GM21717 (cell line): Measurements from ENCODE around the gene TGFBR1.

Source experiments
- ATAC-seq: cut with Tn5 transposase; IDR thresholded peaks from one replicate; pipeline ENCODE4 v1.9.1; 2021; ENCODE audit warnings: mild to moderate bottlenecking, moderate library complexity; ENCODE audit not compliant: unreplicated experiment

Gene TGFBR1

GRCh38 chr9:99130069-99130468 lies 25.2 kb downstream of the TGFBR1 start:
- ATAC-seq = peak; percentile 79

DNA sequence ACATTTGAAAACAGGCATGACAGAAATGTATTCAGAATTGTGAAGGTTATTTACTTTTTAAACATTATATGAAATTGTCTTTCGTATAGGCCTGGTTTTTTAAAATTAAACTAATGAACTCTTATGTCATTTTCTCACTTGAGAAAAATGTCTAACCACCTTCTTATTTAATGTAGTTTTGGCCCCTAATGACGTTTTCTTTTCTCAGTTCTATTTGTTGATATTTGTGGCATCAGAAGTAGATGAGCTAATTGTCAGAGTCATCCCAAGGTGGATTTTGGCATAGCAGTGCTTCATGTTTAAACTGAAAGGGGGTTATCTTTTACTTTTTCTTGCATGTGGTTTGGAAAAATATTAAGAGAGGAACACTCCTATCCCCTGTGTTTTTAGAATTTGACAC lies 28.2 kb downstream of the TGFBR1 start:
- ATAC-seq = no peak

- no peak for ATAC-seq
Measured at GRCh38 chr9:99134893-99135341, 30.0 kb downstream of the TGFBR1 start.

- no peak for ATAC-seq
Measured at GRCh38 chr9:99135456-99135855, 30.5 kb downstream of the TGFBR1 start.

- no peak for ATAC-seq
Measured at GRCh38 chr9:99137225-99137624, 32.3 kb downstream of the TGFBR1 start.

DNA sequence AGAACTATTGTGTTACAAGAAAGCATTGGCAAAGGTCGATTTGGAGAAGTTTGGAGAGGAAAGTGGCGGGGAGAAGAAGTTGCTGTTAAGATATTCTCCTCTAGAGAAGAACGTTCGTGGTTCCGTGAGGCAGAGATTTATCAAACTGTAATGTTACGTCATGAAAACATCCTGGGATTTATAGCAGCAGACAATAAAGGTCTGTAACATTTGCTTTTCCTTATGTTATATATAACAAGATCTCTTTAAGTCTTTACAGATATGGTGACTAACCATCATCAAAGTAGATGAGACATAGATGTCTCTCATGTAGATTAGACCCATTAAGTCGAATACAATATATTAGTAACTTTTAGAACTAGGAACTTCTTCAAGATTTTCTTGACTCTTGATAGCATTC lies 33.0 kb downstream of the TGFBR1 start:
- ATAC-seq = no peak

DNA sequence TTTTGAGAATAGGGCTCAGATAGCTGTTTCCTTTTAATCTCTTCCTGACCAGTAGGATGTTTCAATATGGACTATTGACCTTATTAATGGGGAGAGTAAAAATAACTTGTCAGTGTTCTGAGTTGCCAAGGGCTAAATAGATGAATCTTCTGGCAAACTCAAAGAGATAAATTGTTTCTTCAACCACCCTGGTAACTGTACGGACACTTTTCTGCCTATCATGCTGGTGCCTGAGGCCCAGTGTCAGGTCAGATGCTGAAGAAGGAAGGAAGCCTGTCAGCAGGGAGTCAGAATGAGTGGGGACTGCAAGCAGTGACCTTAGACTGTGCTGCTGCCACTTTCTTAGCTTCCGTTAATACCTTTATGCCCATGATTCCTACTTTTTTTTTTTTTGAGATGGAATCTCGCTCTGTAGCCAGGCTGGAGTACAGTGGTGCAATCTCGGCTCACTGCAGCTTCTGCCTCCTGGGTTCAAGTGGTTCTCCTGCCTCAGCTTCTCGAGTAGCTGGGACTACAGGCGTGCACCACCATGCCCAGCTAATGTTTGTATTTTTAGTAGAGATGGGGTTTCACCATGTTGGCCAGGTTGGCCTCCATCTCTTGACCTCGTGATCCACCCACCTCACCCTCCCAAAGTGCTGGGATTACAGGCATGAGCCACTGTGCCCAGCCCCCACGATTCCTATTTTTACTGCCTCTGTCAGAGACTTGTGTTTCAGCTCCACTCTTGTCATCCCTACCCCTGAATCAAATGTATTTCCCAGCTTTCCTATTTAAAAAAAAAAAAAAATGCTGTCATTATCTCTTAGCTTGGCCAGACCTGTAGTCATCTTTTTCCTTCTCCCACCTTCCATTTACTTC lies 33.7 kb downstream of the TGFBR1 start:
- no peak for ATAC-seq

GRCh38 chr9:99139868-99140267 lies 35.0 kb downstream of the TGFBR1 start:
- ATAC-seq = no peak

- ATAC-seq = peak; percentile 59
Measured at GRCh38 chr9:99140685-99141314, 35.9 kb downstream of the TGFBR1 start.

DNA sequence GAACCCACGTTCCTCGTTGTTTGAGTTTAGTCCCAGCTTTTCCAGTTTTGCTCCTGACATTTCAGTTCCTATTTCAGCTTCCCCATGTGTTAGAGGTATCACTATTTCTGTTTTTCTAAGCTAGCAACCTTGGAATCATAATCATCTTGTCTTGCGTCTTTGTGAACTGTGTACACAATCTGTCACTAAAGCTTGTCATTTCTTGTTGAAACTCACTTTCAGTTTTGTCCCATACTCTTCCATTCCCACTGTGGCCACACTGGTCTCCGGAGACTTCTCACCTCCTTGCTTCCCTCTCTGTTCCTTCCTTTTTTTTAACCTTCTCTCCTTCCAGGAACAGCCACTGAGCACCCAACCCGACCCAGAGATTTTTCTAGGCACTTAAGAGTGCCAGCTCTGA lies 36.9 kb downstream of the TGFBR1 start:
- ATAC-seq = no peak

DNA sequence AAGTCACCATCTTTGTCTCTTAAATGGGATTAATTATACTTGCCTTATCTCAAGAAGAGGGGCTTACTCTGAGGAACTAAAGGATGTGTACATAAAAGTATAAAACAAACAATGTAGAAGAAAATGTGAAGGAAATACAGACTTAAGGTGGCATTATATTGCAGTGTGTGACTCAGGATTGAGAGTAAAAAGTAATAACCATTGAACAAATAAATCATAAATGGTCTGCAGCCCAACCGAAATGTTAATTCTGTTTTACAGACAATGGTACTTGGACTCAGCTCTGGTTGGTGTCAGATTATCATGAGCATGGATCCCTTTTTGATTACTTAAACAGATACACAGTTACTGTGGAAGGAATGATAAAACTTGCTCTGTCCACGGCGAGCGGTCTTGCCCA lies 37.4 kb downstream of the TGFBR1 start:
- no peak for ATAC-seq

GRCh38 chr9:99143655-99144054 lies 38.7 kb downstream of the TGFBR1 start:
- no peak for ATAC-seq

DNA sequence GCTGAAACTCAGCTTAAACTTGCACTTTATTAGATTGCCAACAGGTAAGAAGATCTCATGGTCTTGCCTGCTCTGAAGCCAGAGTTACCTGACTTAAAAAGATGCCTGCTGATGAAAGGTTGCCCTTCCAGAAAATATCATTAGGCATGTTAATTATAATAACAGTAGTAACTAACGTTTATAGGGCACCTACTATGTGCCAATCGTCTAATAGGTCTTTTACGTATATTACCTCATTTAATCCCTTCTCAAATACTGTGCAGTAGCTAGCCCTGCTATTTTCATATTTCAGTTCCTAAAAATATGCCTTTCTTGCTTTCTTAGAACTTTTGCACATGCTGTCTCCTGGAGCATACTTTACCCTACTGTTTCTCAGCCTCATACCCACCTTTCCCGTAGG lies 40.1 kb downstream of the TGFBR1 start:
- ATAC-seq = no peak

- ATAC-seq = no peak
Measured at GRCh38 chr9:99146574-99146973, 41.7 kb downstream of the TGFBR1 start.

DNA sequence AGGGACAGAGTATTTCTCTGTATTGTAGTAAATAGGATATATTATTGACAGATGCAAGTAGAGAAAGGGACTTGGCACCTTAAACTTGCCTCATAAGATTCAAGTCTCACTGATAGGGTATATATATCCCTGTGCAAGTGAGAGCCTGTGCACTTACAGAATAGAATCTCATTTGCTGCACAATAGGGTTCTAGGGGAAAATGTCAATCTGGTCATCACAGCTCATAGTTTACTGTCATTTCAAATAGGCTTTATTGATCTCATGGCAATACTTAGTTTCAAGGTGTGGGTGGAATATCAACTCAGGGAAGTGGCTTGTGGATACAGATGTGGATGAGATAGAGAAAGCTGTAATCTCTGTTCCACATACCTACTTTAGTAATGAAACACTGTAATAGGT lies 42.3 kb downstream of the TGFBR1 start:
- ATAC-seq = no peak

GRCh38 chr9:99150451-99151171 lies 45.7 kb downstream of the TGFBR1 start:
- ATAC-seq = no peak

DNA sequence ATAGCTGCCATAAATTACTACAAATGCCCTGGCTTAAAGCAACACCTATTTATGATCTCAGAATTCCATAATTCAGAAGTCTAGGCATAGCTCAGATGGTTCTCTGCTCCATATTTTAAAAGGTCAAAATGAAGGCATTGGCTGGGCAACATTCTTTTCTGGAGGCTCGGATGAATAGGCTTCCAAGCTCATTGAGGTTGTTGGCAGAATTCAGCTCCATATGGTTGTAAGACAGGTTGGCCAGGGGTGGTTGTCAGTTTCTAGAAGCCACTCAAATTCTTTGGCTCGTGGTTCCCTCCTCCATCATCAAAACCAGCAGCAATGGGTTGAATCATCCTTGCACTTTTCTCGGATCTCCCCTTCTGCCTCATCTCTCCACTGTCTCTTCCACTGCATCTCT lies 49.4 kb downstream of the TGFBR1 start:
- no peak for ATAC-seq

DNA sequence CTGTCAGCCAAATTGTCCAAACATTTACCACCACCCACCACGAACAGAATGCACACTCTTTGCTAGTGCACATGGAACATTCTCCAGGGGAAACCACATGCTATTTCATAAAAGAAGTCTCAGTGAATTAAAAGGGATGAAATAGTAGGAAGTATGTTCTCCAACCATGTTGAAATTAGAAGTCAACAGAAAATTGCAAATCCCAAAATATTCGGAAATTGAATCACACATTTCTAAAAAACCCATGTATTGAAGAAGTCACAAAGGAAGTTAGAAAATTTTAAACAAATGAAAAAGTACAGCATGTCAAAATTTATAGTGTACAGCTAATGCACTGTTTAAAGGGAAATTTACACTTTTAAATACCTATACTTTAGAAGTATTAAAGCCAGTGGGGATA lies 50.8 kb downstream of the TGFBR1 start:
- ATAC-seq = no peak

DNA sequence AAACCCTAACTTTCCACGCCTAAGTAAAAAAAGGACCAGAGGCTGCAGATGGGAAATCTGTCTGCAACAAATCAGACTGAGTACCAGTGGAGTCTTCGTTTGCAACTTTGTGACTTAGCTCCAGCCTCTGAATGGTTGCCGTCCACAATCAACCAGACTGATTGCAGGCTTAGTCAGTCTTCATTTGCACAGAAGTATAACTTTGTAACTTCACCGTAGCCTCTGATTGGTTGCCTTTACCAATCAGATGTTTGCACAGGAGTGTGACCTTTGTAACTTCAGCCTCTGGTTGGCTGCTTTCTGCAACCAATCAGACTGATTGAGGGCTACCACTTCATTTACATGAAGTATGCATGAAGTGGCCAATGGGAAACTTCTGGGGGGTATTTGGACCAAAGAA lies 53.7 kb downstream of the TGFBR1 start:
- ATAC-seq = no peak

- no peak for ATAC-seq
Measured at GRCh38 chr9:99160173-99160572, 55.3 kb downstream of the TGFBR1 start.

GRCh38 chr9:99162759-99163364 lies 57.9 kb downstream of the TGFBR1 start:
- no peak for ATAC-seq
